Lung (tissue), 12 donors: Measurements from ENCODE around the gene MAPKBP1. TPM values are rescaled to one million over a fixed set of nuclear protein-coding genes. Genes with fewer than 3 reads are reported as not detected.

Experiments
- ATAC-seq: fragments of 200-7000 bp; cut with Tn5 transposase; one replicate; pipeline ENCODE4 v1.9.1; 2020; ENCODE audit warnings: moderate number of reproducible peaks; ENCODE audit not compliant: insufficient read depth, low FRiP score
- DNase-seq, 3 donors: peaks; one replicate each; pipeline ENCODE4 v3.0.0-alpha.2; 2013 to 2017
- H3K27ac ChIP-seq, 2 donors: one replicate each; pipeline ENCODE4 v1.5.1; 2013; ENCODE audit warnings: mild to moderate bottlenecking in 2 of 2, moderate library complexity in 2 of 2, control low read depth in 1 of 2, inconsistent platforms in 1 of 2, low read depth in 1 of 2, low read length in 1 of 2
- H3K27me3 ChIP-seq, 3 donors: one replicate each; pipeline ENCODE4 v1.5.1; 2013; ENCODE audit warnings: low read length in 2 of 3; ENCODE audit not compliant: control insufficient read depth in 3 of 3, insufficient read depth in 3 of 3
- H3K36me3 ChIP-seq, 4 donors: one replicate each; pipeline ENCODE4 v1.5.1; 2013; ENCODE audit warnings: low read length in 4 of 4, mild to moderate bottlenecking in 1 of 4, moderate library complexity in 1 of 4; ENCODE audit not compliant: control insufficient read depth in 4 of 4, insufficient read depth in 4 of 4
- H3K4me1 ChIP-seq, 5 donors: one replicate each; pipeline ENCODE4 v1.5.1; 2013; ENCODE audit warnings: low read length in 5 of 5, mild to moderate bottlenecking in 2 of 5, moderate library complexity in 1 of 5; ENCODE audit not compliant: control insufficient read depth in 5 of 5, insufficient read depth in 5 of 5
- H3K4me3 ChIP-seq: one replicate; pipeline ENCODE4 v1.5.1; 2013; ENCODE audit warnings: mild to moderate bottlenecking, control low read depth, moderate library complexity
- H3K9ac ChIP-seq, 2 donors: one replicate each; pipeline ENCODE4 v1.5.1; 2013; ENCODE audit warnings: low read length in 2 of 2, control low read depth in 1 of 2; ENCODE audit not compliant: insufficient read depth in 1 of 2
- H3K9me3 ChIP-seq, 4 donors: one replicate each; pipeline ENCODE4 v1.5.1; 2013; ENCODE audit warnings: low read length in 3 of 4, mild to moderate bottlenecking in 1 of 4, moderate library complexity in 1 of 4; ENCODE audit not compliant: control insufficient read depth in 4 of 4, insufficient read depth in 3 of 4
- CTCF ChIP-seq: IDR thresholded peaks from 2 replicates; pipeline ENCODE4 v1.5.1; 2012; ENCODE audit warnings: mild to moderate bottlenecking; ENCODE audit errors: control extremely low read depth, extremely low read depth
- WGBS, 2 donors: extraction: QIAGEN DNeasy Blood & Tissue Kit; methylation state at CpG; one replicate each; pipeline ENCODE4 v1.1.7; 2013; 5-methylcytosine and 5-hydroxymethylcytosine counted together
- polyA plus RNA-seq, 2 donors: library from polyadenylated mRNA; stranded (reverse); fragments of 200-250 nt; gene quantifications; one replicate each; pipeline ENCODE4 v1.2.1, GENCODE V29; 2013
- total RNA-seq, 2 donors: library from RNA; depleted of rRNA in 1 of 2; stranded (reverse); fragments of >200 nt in 1 of 2; gene quantifications; one replicate each; pipeline ENCODE4 v1.2.1, GENCODE V29; 2014 to 2021
- donor health status: control.
- donor health status: control.
- donor health status: Bipolar disorder and iron deficiency.
- donor health status: healthy.
- donor health status: DM: yes; HTN: yes; CAD: no.

The MAPKBP1 gene
- total and polyA plus RNA-seq, 4 donors: 7.2 to 25.7 (median 16.4) TPM

GRCh38 chr15:41825145-41825544 is 50.9 kb downstream of the MAPKBP1 start:
- no peak for ATAC-seq
- no peaks in the 10 kb centered on the region for H3K27me3 ChIP-seq
- H3K4me3 ChIP-seq: no peak overlapping the region
- H3K27ac ChIP-seq: no peak overlapping the region
- TF ChIP-seq CTCF: no peak
- H3K9ac ChIP-seq: no peak overlapping the region
- H3K36me3 ChIP-seq: peaks cover 0 to 46% (median 12%) of the 10 kb centered on the region in 4 donors
- no peak for DNase-seq
- WGBS, 2 donors: 94 to 95% methylated on average over 10 of the region's 10 CpGs
- H3K4me1 ChIP-seq: peaks cover 0 to 13% (median 0%) of the 10 kb centered on the region in 5 donors
- no peaks in the 10 kb centered on the region for H3K9me3 ChIP-seq

GRCh38 chr15:41825572-41826535 is 51.6 kb downstream of the MAPKBP1 start:
- 77 to 85% methylated on average over 13 of the region's 13 CpGs for WGBS, 2 donors
- no peak overlapping the region for H3K4me3 ChIP-seq
- no peaks in the 10 kb centered on the region for H3K9me3 ChIP-seq
- H3K27me3 ChIP-seq: no peaks in the 10 kb centered on the region
- no peak overlapping the region for H3K27ac ChIP-seq
- H3K4me1 ChIP-seq: peaks cover 0 to 13% (median 0%) of the 10 kb centered on the region in 5 donors
- no peak overlapping the region for H3K9ac ChIP-seq
- H3K36me3 ChIP-seq: peaks cover 0 to 44% (median 11%) of the 10 kb centered on the region in 4 donors
- no peak for TF ChIP-seq CTCF
- DNase-seq (no peak), ATAC-seq (no peak)

GRCh38 chr15:41827290-41827879 is 53.1 kb downstream of the MAPKBP1 start:
- H3K9ac ChIP-seq: no peak overlapping the region
- no peak overlapping the region for H3K27ac ChIP-seq
- ATAC-seq (no peak), DNase-seq (peak in 1 of 3 donors; percentile 31)
- H3K4me3 ChIP-seq: no peak overlapping the region
- H3K9me3 ChIP-seq: no peaks in the 10 kb centered on the region
- no peak for TF ChIP-seq CTCF
- no peaks in the 10 kb centered on the region for H3K27me3 ChIP-seq
- H3K36me3 ChIP-seq: peaks cover 0 to 36% (median 13%) of the 10 kb centered on the region in 4 donors
- WGBS, 2 donors: 3 to 5% methylated on average over 36 to 37 of the region's 37 CpGs
- peaks cover 0 to 14% (median 0%) of the 10 kb centered on the region in 5 donors for H3K4me1 ChIP-seq
